HCT116 (cell line): ENCODE results near the gene ITGAV. TPM values are rescaled to one million over a fixed set of nuclear protein-coding genes. Genes with fewer than 3 reads are reported as not detected.

Experiments used
- ATAC-seq: fragments of 200-7000 bp; cut with Tn5 transposase; 2 replicates; pipeline ENCODE4 v1.9.1; 2020; ENCODE audit warnings: mild to moderate bottlenecking, moderate library complexity
- BruUV-seq: library from RNA; stranded (reverse); fragments of 400-500 nt; replicated peaks from 2 replicates; lab custom pipeline; 2021; lab: Mats Ljungman, UMichigan
- CTCF ChIA-PET: fragments of 300-600 bp; sonication (Branson Sonifier 250); formaldehyde crosslinking; loops from one replicate; lab custom pipeline; 2021; ENCODE audit warnings: antibody characterized with exemption; lab: Charles Lee
- POLR2A ChIA-PET: fragments of 300-600, 350-600 bp; sonication (Branson Sonifier 250); formaldehyde crosslinking; loops from one replicate; lab custom pipeline; 2021; ENCODE audit warnings: antibody characterized with exemption; lab: Charles Lee
- RAD21 ChIA-PET, 2 experiments: fragments of 300-600 bp; sonication (Branson Sonifier 250); formaldehyde crosslinking; loops; one replicate each; lab custom pipeline; 2023; ENCODE audit warnings: low total read pairs in 2 of 2; ENCODE audit not compliant: uncharacterized antibody in 2 of 2, unreplicated experiment in 2 of 2, low non-redundant PET in 1 of 2; lab: Charles Lee
- DNase-seq: peaks from one replicate; pipeline ENCODE4 v3.0.0-alpha.2; 2010; ENCODE audit warnings: low read depth, low spot score
- H2AFZ ChIP-seq: fragments of 200-600 bp; shearing (Covaris generic), sonication (generic); 2 replicates; pipeline ENCODE4 v1.6.1; 2017; ENCODE audit warnings: low read depth, mixed run types, mixed read lengths, antibody characterized with exemption, low read length; ENCODE audit not compliant: poor library complexity, severe bottlenecking
- H3K27ac ChIP-seq: 2 replicates; pipeline ENCODE4 v1.5.1; 2012; ENCODE audit warnings: low read depth, low read length
- H3K27me3 ChIP-seq: fragments of 200-600 bp; sonication (generic); 2 replicates; pipeline ENCODE4 v1.6.1; 2016; ENCODE audit warnings: mixed run types, low read length, mixed read lengths; ENCODE audit not compliant: insufficient read depth
- H3K36me3 ChIP-seq, 2 experiments: fragments of 200-500 bp in 1 of 2; fragments of 200-600 bp in 1 of 2; sonication (Bioruptor generic) in 1 of 2; sonication (generic) in 1 of 2; 2 replicates each; pipeline versions ENCODE4 v1.5.1 to v1.6.1; 2014 to 2016; ENCODE audit warnings: low read length in 2 of 2, inconsistent platforms in 1 of 2, mixed read lengths in 1 of 2, mixed run types in 1 of 2; ENCODE audit not compliant: insufficient read depth in 2 of 2, control insufficient read depth in 1 of 2
- H3K4me1 ChIP-seq, 2 experiments: fragments of 200-600 bp in 1 of 2; sonication (generic) in 1 of 2; 2 replicates each; pipeline versions ENCODE4 v1.5.1 to v1.6.1; 2012 to 2017; ENCODE audit warnings: low read length in 2 of 2, inconsistent platforms in 1 of 2, mild to moderate bottlenecking in 1 of 2, mixed read lengths in 1 of 2, mixed run types in 1 of 2, moderate library complexity in 1 of 2; ENCODE audit not compliant: insufficient read depth in 2 of 2, control insufficient read depth in 1 of 2
- H3K4me2 ChIP-seq: fragments of 200-600 bp; sonication (generic); 2 replicates; pipeline ENCODE4 v1.6.1; 2017; ENCODE audit warnings: mixed run types, low read length, mixed read lengths
- H3K4me3 ChIP-seq, 2 experiments: fragments of 200-600 bp in 1 of 2; sonication (generic) in 1 of 2; replicated peaks in 1 of 2; 2 replicates each; pipeline ENCODE4 v1.5.1; 2011 to 2016; ENCODE audit warnings: low read length in 2 of 2, control low read depth in 1 of 2, low read depth in 1 of 2, mild to moderate bottlenecking in 1 of 2, mixed read lengths in 1 of 2, mixed run types in 1 of 2
- H3K79me2 ChIP-seq: fragments of 200-600 bp; sonication (generic); 2 replicates; pipeline ENCODE4 v1.6.1; 2017; ENCODE audit warnings: mild to moderate bottlenecking, mixed run types, low read length, moderate library complexity, mixed read lengths; ENCODE audit not compliant: insufficient read depth
- H3K9ac ChIP-seq: fragments of 200-600 bp; sonication (generic); 2 replicates; pipeline ENCODE4 v1.6.1; 2016; ENCODE audit warnings: low read length, mixed read lengths
- H3K9me2 ChIP-seq: fragments of 200-600 bp; sonication (generic), shearing (Covaris generic); 2 replicates; pipeline ENCODE4 v1.6.1; 2017; ENCODE audit warnings: mixed run types, mild to moderate bottlenecking, moderate library complexity; ENCODE audit not compliant: insufficient read depth
- H3K9me3 ChIP-seq, 2 experiments: fragments of 200-500 bp in 1 of 2; fragments of 200-600 bp in 1 of 2; sonication (Bioruptor generic) in 1 of 2; sonication (generic) in 1 of 2; 2 replicates each; pipeline ENCODE4 v1.6.1; 2014 to 2017; ENCODE audit warnings: low read length in 2 of 2, mixed read lengths in 2 of 2, inconsistent platforms in 1 of 2, low read depth in 1 of 2, mild to moderate bottlenecking in 1 of 2, mixed run types in 1 of 2, moderate library complexity in 1 of 2; ENCODE audit not compliant: control insufficient read depth in 1 of 2, insufficient read depth in 1 of 2
- H4K20me1 ChIP-seq: fragments of 200-600 bp; sonication (generic), shearing (Covaris generic); 2 replicates; pipeline ENCODE4 v1.6.1; 2017; ENCODE audit warnings: mixed run types, mild to moderate bottlenecking, moderate library complexity; ENCODE audit not compliant: insufficient read depth
- ATF3 ChIP-seq: IDR thresholded peaks from 2 replicates; pipeline ENCODE4 v1.6.1; 2012
- CBX3 ChIP-seq: IDR thresholded peaks from 2 replicates; pipeline ENCODE4 v1.6.1; 2012; ENCODE audit warnings: low read depth
- CEBPB ChIP-seq: IDR thresholded peaks from 2 replicates; pipeline ENCODE4 v1.6.1; 2012; ENCODE audit warnings: low read depth
- CTCF ChIP-seq, 3 experiments: fragments of 200-600 bp in 1 of 3; sonication (generic) in 1 of 3; IDR thresholded peaks in 2 of 3; conservative IDR thresholded peaks in 1 of 3; 2 replicates each; pipeline ENCODE4 v1.5.1; 2012 to 2017; ENCODE audit warnings: low read depth in 2 of 3, low read length in 2 of 3, antibody characterized with exemption in 1 of 3, borderline replicate concordance in 1 of 3, control low read depth in 1 of 3, mild to moderate bottlenecking in 1 of 3, mixed read lengths in 1 of 3, mixed run types in 1 of 3, moderate library complexity in 1 of 3; ENCODE audit not compliant: insufficient read depth in 1 of 3
- EGR1 ChIP-seq: IDR thresholded peaks from 2 replicates; pipeline ENCODE4 v1.6.1; 2012; ENCODE audit warnings: low read depth
- EZH2phosphoT487 ChIP-seq: fragments of 200-600 bp; IDR thresholded peaks from 2 replicates; pipeline ENCODE4 v1.6.1; 2018; ENCODE audit warnings: antibody characterized with exemption, borderline replicate concordance
- MAX ChIP-seq: IDR thresholded peaks from 2 replicates; pipeline ENCODE4 v1.6.1; 2012
- RAD21 ChIP-seq: IDR thresholded peaks from 2 replicates; pipeline ENCODE4 v1.6.1; 2012; ENCODE audit warnings: low read depth, mild to moderate bottlenecking
- REST ChIP-seq: IDR thresholded peaks from 2 replicates; pipeline ENCODE4 v1.6.1; 2012; ENCODE audit warnings: low read depth
- TCF7L2 ChIP-seq: IDR thresholded peaks from 2 replicates; pipeline ENCODE4 v1.7.0; 2011; ENCODE audit warnings: borderline replicate concordance, inconsistent platforms; ENCODE audit not compliant: insufficient read depth, insufficient read length; ENCODE audit errors: extremely low read depth
- YY1 ChIP-seq: IDR thresholded peaks from 2 replicates; pipeline ENCODE4 v1.6.1; 2011; ENCODE audit warnings: low read length, low read depth, moderate library complexity, mild to moderate bottlenecking; ENCODE audit not compliant: insufficient replicate concordance; ENCODE audit errors: extremely low read depth
- ZBTB33 ChIP-seq: IDR thresholded peaks from 2 replicates; pipeline ENCODE4 v1.6.1; 2011; ENCODE audit warnings: mild to moderate bottlenecking, low read length, moderate library complexity; ENCODE audit not compliant: insufficient replicate concordance; ENCODE audit errors: extremely low read depth
- ZNF274 ChIP-seq: fragments of 200-500 bp; sonication (Bioruptor generic); IDR thresholded peaks from 2 replicates; pipeline ENCODE4 v1.6.1; 2014; ENCODE audit warnings: mild to moderate bottlenecking, low read depth, low read length, inconsistent platforms
- intact Hi-C: fragments of 100-400 bp; cut with micrococcal nuclease; formaldehyde crosslinking; loops from 2 replicates; pipeline ENCODE4 v1.10.0; 2022
- total RNA-seq: library from RNA; stranded (reverse); gene quantifications from one replicate; pipeline ENCODE4 v1.2.1, GENCODE V29; 2021; ENCODE audit not compliant: unreplicated experiment

Gene ITGAV
- total RNA-seq, 1 experiment from 2014 or later = 36.3 TPM

GRCh38 chr2:186595219-186595618, 5.4 kb downstream of the ITGAV start:
- H3K36me3 ChIP-seq = no peaks in the 10 kb centered on the region
- RAD21 ChIA-PET = no interaction called here
- TF ChIP-seq YY1 (no peak), CTCF (IDR thresholded peaks at IDR 0.05 in 2 of 3, conservative IDR thresholded peaks at IDR 0.05 in 1 of 3; ENCODE audit: borderline replicate concordance in 1 of 3, insufficient read depth in 1 of 3, low read depth in 2 of 3, low read length in 2 of 3) (no peak), MAX (no peak), EZH2phosphoT487 (no peak), TCF7L2 (no peak), ATF3 (no peak), CEBPB (no peak), CBX3 (no peak), EGR1 (no peak), RAD21 (no peak), ZBTB33 (no peak), ZNF274 (no peak), REST (no peak)
- TF ChIP-seq, all 23 proteins: peak for 0
- Histone ChIP-seq H3K4me1 (peaks cover 7 to 23% of the 10 kb centered on the region in 2 experiments; a peak in 3 of 4 replicates), H3K9me2 (no peaks in the 10 kb centered on the region), H3K79me2 (peaks cover 46% of the 10 kb centered on the region), H3K4me3 (no peak overlapping the region), H3K9me3 (no peaks in the 10 kb centered on the region), H3K9ac (no peak overlapping the region), H4K20me1 (no peaks in the 10 kb centered on the region), H3K4me2 (no peak overlapping the region; the same call in 1 of the 2 replicates), H3K27me3 (no peaks in the 10 kb centered on the region), H3K27ac (no peak overlapping the region), H2AFZ (no peak overlapping the region)
- ChIA-PET POLR2A (no interaction called here), CTCF (no interaction called here)
- intact Hi-C loops = no loop called here
- no TSS peak for BruUV-seq
- ATAC-seq (no peak), DNase-seq (no peak)
